OCI-LY7 (cell line): ENCODE results near the gene PHF21B. TPM values are rescaled to one million over a fixed set of nuclear protein-coding genes. Genes with fewer than 3 reads are reported as not detected.

Experiments used
- BruUV-seq: library from RNA; stranded (reverse); fragments of 400-500 nt; replicated peaks from 2 replicates; lab custom pipeline; 2021; lab: Mats Ljungman, UMichigan
- CTCF ChIA-PET: fragments of 300-600 bp; sonication (Branson Sonifier 250); formaldehyde crosslinking; loops from one replicate; lab custom pipeline; 2022; ENCODE audit warnings: antibody characterized with exemption; ENCODE audit not compliant: unreplicated experiment; lab: Charles Lee
- POLR2A ChIA-PET: fragments of 300-600 bp; sonication (Branson Sonifier 250); formaldehyde crosslinking; loops from one replicate; lab custom pipeline; 2022; ENCODE audit warnings: antibody characterized with exemption; lab: Charles Lee
- DNase-seq: peaks from one replicate; pipeline ENCODE4 v3.0.0-alpha.2; 2015; ENCODE audit warnings: low spot score
- H2AFZ ChIP-seq: fragments of 200-600 bp; sonication (generic), shearing (Covaris generic); 2 replicates; pipeline ENCODE4 v1.6.1; 2014; ENCODE audit warnings: mild to moderate bottlenecking, antibody characterized with exemption, low read length, moderate library complexity
- H3K27ac ChIP-seq: fragments of 200-600 bp; sonication (generic); 2 replicates; pipeline ENCODE4 v1.5.1; 2014; ENCODE audit warnings: mixed run types, low read depth, mild to moderate bottlenecking, moderate library complexity, low read length, inconsistent platforms; ENCODE audit not compliant: poor library complexity, severe bottlenecking
- H3K36me3 ChIP-seq: fragments of 200-600 bp; sonication (generic); 2 replicates; pipeline ENCODE4 v1.6.1; 2014; ENCODE audit warnings: mild to moderate bottlenecking, antibody characterized with exemption, low read length, moderate library complexity, mixed read lengths; ENCODE audit not compliant: insufficient read depth
- H3K4me1 ChIP-seq: fragments of 200-600 bp; sonication (generic); 2 replicates; pipeline ENCODE4 v1.5.1; 2014; ENCODE audit warnings: mild to moderate bottlenecking, low read length; ENCODE audit not compliant: insufficient read depth, poor library complexity, severe bottlenecking
- H3K4me2 ChIP-seq: fragments of 200-600 bp; sonication (generic); 2 replicates; pipeline ENCODE4 v1.6.1; 2014; ENCODE audit warnings: mild to moderate bottlenecking, low read length
- H3K4me3 ChIP-seq: fragments of 200-600 bp; sonication (generic); 2 replicates; pipeline ENCODE4 v1.5.1; 2014; ENCODE audit warnings: mild to moderate bottlenecking, low read depth, low read length; ENCODE audit not compliant: poor library complexity, severe bottlenecking
- H3K79me2 ChIP-seq: fragments of 200-600 bp; sonication (generic); 2 replicates; pipeline ENCODE4 v1.6.1; 2016; ENCODE audit warnings: low read depth, mild to moderate bottlenecking, low read length, moderate library complexity, mixed read lengths; ENCODE audit not compliant: insufficient read depth
- H3K9me2 ChIP-seq: fragments of 200-600 bp; sonication (generic); 2 replicates; pipeline ENCODE4 v1.6.1; 2016; ENCODE audit warnings: mild to moderate bottlenecking, low read length, mixed read lengths; ENCODE audit not compliant: insufficient read depth
- H3K9me3 ChIP-seq: fragments of 200-600 bp; sonication (generic); 2 replicates; pipeline ENCODE4 v1.6.1; 2014; ENCODE audit warnings: mild to moderate bottlenecking, mixed run types, low read length, mixed read lengths
- H4K20me1 ChIP-seq: fragments of 200-600 bp; sonication (generic); 2 replicates; pipeline ENCODE4 v1.6.1; 2014; ENCODE audit warnings: mild to moderate bottlenecking, antibody characterized with exemption, low read length, moderate library complexity, mixed read lengths; ENCODE audit not compliant: insufficient read depth
- EZH2phosphoT487 ChIP-seq: fragments of 200-600 bp; sonication (generic); IDR thresholded peaks from 2 replicates; pipeline ENCODE4 v1.6.1; 2018; ENCODE audit warnings: low read depth, borderline replicate concordance, mild to moderate bottlenecking, mixed run types, antibody characterized with exemption, low read length, moderate library complexity, mixed read lengths
- intact Hi-C: fragments of 100-400 bp; cut with micrococcal nuclease; formaldehyde crosslinking; loops from one replicate; pipeline ENCODE4 v1.10.0; 2022; ENCODE audit not compliant: unreplicated experiment
- total RNA-seq, 2 experiments: library from RNA; depleted of rRNA in 1 of 2; stranded (reverse); fragments of >200 nt in 1 of 2; shearing (Covaris generic) in 1 of 2; gene quantifications; 2 replicates each; pipeline ENCODE4 v1.2.3, GENCODE V29; 2014 to 2022
- TF ChIP-seq, protein P1 (sequence below): fragments of 200-600 bp; sonication (generic); conservative IDR thresholded peaks from 2 replicates; pipeline ENCODE4 v1.5.1; 2014; ENCODE audit warnings: mild to moderate bottlenecking, antibody characterized with exemption, low read length, moderate library complexity, mixed read lengths

The PHF21B gene
- total RNA-seq, 2 experiments from 2014 or later, result 9.4 to 12.4 TPM

DNA sequence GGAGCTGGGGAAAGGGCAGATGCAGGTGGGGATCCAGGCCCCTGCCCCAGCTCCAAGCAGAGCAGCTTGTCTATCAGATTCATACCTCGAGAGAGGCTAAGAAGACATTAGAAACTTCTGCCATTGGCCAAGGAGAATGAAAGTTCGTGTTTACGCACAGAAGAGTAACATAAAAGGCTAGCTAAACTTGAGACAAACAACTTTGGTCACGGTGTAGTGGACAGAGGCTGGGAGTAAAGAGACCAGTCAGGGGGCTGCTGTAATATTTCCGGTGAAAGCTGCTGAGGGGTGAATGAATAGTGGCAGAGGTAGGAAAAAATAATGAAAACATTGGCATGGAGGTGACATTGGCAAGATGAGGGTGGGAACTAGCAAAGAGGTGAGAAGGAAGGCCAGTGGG lies 22.9 kb downstream of the PHF21B start:
- TF ChIP-seq, protein P1, sequence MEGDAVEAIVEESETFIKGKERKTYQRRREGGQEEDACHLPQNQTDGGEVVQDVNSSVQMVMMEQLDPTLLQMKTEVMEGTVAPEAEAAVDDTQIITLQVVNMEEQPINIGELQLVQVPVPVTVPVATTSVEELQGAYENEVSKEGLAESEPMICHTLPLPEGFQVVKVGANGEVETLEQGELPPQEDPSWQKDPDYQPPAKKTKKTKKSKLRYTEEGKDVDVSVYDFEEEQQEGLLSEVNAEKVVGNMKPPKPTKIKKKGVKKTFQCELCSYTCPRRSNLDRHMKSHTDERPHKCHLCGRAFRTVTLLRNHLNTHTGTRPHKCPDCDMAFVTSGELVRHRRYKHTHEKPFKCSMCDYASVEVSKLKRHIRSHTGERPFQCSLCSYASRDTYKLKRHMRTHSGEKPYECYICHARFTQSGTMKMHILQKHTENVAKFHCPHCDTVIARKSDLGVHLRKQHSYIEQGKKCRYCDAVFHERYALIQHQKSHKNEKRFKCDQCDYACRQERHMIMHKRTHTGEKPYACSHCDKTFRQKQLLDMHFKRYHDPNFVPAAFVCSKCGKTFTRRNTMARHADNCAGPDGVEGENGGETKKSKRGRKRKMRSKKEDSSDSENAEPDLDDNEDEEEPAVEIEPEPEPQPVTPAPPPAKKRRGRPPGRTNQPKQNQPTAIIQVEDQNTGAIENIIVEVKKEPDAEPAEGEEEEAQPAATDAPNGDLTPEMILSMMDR, result no peak
- TF ChIP-seq EZH2phosphoT487, result no peak
- Histone ChIP-seq H4K20me1 (no peaks in the 10 kb centered on the region; the same call in 1 of the 2 replicates), H3K9me3 (no peaks in the 10 kb centered on the region), H3K9me2 (no peaks in the 10 kb centered on the region), H2AFZ (no peak overlapping the region), H3K4me1 (peaks cover 2% of the 10 kb centered on the region), H3K4me2 (no peak overlapping the region), H3K4me3 (no peak overlapping the region), H3K27ac (no peak overlapping the region), H3K79me2 (no peaks in the 10 kb centered on the region), H3K36me3 (no peaks in the 10 kb centered on the region; the same call in 1 of the 2 replicates)
- intact Hi-C loops, result no loop called here
- no peak for DNase-seq
- no TSS peak for BruUV-seq
- ChIA-PET POLR2A (no interaction called here), CTCF (interaction anchor here (0.6 kb wide), 1 partner anchor 544 kb away, joined by 3 read pairs; no protein-coding TSS in a partner anchor)

GRCh38 chr22:44985906-44986527 lies 23.8 kb downstream of the PHF21B start:
- BruUV-seq, result no TSS peak
- H3K4me3 ChIP-seq, result no peak overlapping the region
- no peak overlapping the region for H3K27ac ChIP-seq
- POLR2A ChIA-PET, result no interaction called here
- intact Hi-C loops, result no loop called here
- H3K9me2 ChIP-seq, result no peaks in the 10 kb centered on the region
- no peaks in the 10 kb centered on the region; the same call in 1 of the 2 replicates for H4K20me1 ChIP-seq
- no peaks in the 10 kb centered on the region for H3K79me2 ChIP-seq
- H3K9me3 ChIP-seq, result no peaks in the 10 kb centered on the region
- H3K36me3 ChIP-seq, result no peaks in the 10 kb centered on the region; the same call in 1 of the 2 replicates
- TF ChIP-seq, protein P1, result no peak
- TF ChIP-seq EZH2phosphoT487, result no peak
- no peak overlapping the region for H2AFZ ChIP-seq
- H3K4me1 ChIP-seq, result peaks cover 8% of the 10 kb centered on the region
- no peak for DNase-seq
- H3K4me2 ChIP-seq, result no peak overlapping the region
- CTCF ChIA-PET, result no interaction called here

DNA sequence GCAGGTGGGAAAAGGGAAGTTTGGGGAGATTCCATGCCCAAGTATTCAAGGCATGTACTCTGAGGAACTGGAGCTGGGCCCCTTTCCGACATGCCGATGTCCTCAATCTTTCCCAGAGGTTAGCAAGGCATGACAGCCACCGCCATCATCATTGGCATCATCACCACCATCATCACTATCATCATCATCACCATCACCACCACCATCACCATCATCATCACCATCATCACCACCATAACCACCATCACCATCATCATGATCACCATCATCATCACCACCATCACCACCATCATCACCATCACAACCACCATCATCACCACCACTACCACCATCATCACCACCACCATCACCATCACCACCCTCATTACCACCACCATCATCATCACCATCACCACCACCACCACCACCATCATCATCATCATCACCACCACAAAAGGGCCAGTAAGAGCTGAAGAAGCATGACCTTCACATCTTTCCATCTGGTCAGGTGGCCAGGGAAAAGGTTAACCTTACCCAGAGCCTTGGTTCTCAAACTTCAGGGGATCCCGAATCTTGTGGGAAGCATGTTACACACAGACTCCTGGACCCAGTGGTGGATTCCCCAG lies 25.8 kb downstream of the PHF21B start:
- H3K9me3 ChIP-seq, result no peaks in the 10 kb centered on the region
- H3K4me2 ChIP-seq, result no peak overlapping the region
- no peak for DNase-seq
- CTCF ChIA-PET, result no interaction called here
- POLR2A ChIA-PET, result interaction anchor here (0.6 kb wide), 1 partner anchor 23 kb away, joined by 5 read pairs; no protein-coding TSS in a partner anchor
- no peaks in the 10 kb centered on the region; the same call in 1 of the 2 replicates for H4K20me1 ChIP-seq
- intact Hi-C loops, result no loop called here
- TF ChIP-seq, protein P1, result no peak
- TF ChIP-seq EZH2phosphoT487, result no peak
- no peaks in the 10 kb centered on the region for H3K9me2 ChIP-seq
- no peak overlapping the region for H3K27ac ChIP-seq
- no TSS peak for BruUV-seq
- H3K79me2 ChIP-seq, result no peaks in the 10 kb centered on the region
- H3K36me3 ChIP-seq, result no peaks in the 10 kb centered on the region; the same call in 1 of the 2 replicates
- no peak overlapping the region for H2AFZ ChIP-seq
- H3K4me1 ChIP-seq, result peaks cover 8% of the 10 kb centered on the region
- H3K4me3 ChIP-seq, result no peak overlapping the region
